GM18909 (cell line): ENCODE measurements around the gene EVA1A.

ENCODE experiments used
- ATAC-seq: cut with Tn5 transposase; IDR thresholded peaks from one replicate; pipeline ENCODE4 v1.9.1; 2021; ENCODE audit warnings: mild to moderate bottlenecking; ENCODE audit not compliant: unreplicated experiment, poor library complexity

EVA1A gene

GRCh38 chr2:75522543-75523312 lies 38.0 kb downstream of the EVA1A start:
- no peak for ATAC-seq

- no peak for ATAC-seq
Measured at GRCh38 chr2:75521225-75521872, 39.4 kb downstream of the EVA1A start.

DNA sequence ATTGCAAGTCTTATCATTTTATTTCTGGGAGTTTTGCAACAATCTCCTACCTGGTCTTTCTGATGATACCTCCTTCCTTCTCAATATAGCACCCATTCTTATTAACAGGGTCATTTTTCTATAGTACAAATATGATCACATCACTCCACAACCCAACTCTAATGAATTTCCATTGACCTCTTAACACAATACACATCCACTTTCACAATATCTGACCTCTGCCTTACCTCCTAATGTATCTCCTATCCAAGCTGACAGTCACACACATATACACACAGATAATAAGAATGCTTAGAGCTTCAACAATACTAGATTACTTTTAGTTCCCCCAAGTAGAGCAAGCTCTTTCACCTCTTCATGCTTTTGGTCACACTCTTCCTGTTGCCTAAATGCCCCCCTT lies 40.9 kb downstream of the EVA1A start:
- ATAC-seq: no peak

DNA sequence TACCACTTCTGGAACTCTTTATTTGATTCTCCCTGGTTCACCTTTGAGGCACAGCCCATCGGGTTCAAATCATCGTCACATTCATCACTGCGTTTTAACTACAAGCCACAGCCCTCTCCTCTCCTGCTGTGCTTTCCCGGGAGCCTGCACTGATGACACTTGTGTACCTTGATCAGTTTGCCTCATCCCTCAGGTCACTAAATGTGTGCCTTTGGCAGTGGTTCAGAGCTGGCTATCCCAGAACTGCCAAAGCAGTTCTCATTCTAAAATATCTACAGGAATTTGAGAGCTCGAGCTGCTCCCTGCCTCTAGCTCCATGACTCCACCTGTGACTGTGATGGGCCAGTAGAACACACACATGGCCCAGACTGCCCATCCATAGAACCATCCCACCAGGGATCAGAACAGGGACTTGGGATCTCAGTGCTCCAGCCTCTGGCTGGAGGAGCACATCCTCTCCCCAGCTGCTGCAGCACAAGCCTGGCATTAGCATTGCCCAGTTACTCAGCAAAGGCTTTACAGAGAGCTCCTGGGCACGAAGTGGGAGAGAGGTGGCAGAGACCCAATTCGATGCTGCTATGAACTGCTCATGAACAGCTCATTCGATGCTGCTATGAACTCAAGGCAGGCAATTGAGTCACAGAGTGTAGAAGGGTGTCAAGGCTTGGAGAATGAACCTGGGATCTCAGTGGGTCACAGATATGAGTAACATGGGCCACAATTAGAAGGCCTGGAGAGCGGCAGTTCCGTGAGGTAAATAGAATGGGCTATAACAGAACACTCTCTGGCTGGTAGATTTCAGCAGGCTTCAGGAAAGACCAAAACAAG lies 41.9 kb downstream of the EVA1A start:
- ATAC-seq: no peak

- ATAC-seq: no peak
Measured at GRCh38 chr2:75517547-75518230, 43.0 kb downstream of the EVA1A start.

DNA sequence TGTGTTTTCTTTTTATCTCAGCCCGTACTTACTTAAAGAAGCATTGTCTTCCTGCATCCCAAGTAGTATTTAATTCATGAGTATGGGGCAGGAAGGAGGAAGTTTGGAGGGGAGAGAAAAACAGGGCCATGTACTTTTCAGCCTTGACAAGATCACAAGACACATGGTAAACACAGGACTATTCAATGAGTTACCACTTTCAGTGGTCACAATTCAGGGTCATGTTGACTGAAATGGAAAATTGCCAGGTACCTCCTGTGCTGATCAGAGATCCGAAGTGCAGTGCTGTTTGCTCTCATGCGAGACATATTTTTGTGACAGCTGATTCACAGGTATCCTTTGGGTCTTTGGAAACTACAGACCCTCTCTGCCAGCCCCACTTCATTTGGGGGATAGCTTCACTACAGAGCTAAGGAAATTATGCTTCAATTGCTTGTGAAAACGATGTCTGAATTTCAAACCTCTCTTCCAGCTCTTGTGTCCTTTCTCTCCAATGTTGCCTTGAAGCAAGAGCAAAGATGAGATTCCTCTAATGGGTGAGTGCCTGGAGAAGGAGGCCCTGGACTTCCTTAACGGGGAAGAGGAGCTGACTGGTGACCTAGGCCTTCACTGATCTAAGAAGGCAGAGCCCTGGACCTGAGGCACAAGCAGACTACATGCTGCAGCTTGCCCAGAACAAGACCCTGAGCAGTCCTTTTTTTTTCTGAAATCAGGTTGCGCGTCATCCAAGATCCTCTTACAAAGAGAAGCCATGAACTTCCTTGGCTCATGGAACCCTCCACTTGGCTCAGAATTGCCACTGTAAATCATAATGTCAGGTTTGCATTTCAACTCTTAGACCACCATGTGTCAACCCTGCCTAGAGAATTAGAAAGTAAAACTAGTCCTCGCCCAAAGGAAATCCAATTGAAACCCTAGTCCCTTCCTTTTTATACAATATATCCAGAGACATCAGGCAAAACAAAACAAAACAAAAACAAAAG lies 44.1 kb downstream of the EVA1A start:
- ATAC-seq: no peak

DNA sequence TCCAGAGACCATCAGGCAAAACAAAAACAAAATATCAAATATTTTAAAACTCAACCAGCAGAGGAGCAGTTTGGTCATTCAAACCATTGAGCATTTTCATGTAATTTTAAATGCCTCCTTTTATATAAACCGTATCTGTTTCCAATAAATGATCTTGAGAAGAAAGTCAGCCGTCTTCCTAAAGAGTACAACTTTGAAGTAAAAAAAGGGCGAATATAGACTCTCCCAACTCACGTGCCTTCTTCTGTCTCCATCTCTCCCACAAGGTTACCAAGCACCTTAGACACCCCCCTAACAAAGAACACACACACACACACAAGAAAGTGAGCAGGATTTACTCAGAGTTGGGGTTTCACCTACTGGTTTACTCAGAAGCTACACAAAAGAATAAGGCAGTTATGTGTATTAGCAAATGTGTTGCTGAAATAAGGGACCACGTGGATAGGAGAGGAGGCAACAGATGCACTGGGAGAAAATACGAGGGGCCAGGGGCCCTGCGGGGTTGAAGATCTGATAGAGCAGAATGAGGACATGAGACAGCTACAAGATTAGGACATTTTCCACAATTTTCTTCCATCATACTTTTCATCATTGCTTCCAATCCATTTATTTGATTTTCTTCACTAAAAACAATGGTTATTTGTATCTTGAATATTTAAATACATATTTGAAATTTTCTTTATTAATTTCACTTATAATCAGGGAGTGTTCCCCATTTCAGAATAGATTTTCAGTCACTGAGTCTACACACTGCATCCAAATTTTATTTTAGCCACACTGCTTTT lies 45.0 kb downstream of the EVA1A start:
- no peak for ATAC-seq

GRCh38 chr2:75513616-75514170 lies 47.0 kb downstream of the EVA1A start:
- ATAC-seq: no peak

DNA sequence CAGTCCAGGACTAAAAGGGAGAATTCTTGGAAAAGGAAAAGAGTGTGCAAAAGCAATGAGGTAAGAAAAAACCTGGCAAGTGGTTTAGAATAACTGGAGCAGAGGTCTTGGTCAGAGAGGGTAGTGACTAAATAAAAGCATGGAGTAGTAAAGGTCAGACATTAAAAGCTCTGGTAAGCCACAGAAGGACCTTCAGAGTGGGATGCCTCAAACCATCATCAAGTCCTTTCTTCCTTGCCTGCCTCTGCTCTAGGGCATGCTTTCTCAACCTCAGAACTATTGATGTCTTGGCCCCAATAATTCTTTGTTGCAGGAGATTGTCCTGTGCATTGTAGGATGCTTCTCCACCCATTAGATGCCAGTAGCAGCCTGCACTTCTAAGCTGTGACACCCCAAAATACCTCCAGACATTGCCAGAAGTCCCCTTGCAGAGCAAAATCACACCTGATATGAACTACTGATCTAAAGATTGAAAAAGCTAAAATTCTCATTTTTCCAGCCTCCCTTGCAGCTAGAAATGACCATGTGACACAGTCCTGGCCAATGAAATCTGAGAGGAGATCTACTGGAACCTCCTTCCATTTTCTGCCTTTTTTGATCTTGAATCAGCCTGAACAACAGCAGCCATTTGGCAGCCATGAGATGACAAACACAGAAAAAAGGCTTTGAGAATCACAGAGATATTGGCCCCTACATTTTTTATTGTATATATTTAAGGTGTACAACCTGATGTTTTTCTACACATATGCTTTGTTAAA lies 48.1 kb downstream of the EVA1A start:
- no peak for ATAC-seq

- no peak for ATAC-seq
Measured at GRCh38 chr2:75506101-75506697, 54.5 kb downstream of the EVA1A start.

- ATAC-seq: no peak
Measured at GRCh38 chr2:75505012-75505411, 55.7 kb downstream of the EVA1A start.

GRCh38 chr2:75503048-75503607 lies 57.6 kb downstream of the EVA1A start:
- ATAC-seq: no peak

DNA sequence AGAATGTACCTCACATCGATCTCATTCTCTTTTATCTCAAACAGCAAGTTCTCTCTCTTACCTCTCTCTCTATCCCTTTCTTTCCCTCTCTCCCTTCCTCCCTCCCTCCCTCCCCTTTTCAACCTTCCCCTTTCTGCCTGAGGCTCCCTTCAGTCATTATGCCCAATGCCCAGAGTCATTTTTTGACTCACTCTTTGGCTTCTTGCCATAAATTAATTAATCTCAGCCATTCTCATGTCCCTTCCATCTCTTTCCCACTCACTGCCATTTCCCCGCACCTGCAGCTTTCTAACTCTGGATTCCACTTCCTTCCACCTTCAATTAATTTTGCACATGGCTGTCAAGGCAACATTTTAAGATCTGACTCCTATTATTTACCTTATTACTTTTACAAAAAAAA lies 60.1 kb downstream of the EVA1A start:
- no peak for ATAC-seq

- ATAC-seq: no peak
Measured at GRCh38 chr2:75499534-75499933, 61.2 kb downstream of the EVA1A start.

DNA sequence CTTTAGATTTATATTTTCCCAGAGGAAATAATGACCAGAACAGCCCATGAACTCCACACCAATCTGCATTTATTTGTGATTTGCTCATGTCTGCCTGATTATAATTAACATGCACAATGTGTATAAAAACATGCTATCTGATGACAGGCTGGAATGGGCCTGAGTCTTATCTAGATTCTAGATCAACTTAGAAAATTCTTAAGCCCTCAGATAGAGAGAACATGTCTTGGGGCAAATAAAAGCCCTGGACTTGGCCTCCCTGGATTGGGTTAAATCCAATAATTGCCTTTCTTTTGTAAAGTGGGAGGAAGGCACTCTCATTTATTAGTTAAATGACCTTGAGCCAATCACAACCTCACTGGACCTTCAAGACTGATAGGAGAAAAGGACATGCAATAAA lies 61.8 kb downstream of the EVA1A start:
- no peak for ATAC-seq

DNA sequence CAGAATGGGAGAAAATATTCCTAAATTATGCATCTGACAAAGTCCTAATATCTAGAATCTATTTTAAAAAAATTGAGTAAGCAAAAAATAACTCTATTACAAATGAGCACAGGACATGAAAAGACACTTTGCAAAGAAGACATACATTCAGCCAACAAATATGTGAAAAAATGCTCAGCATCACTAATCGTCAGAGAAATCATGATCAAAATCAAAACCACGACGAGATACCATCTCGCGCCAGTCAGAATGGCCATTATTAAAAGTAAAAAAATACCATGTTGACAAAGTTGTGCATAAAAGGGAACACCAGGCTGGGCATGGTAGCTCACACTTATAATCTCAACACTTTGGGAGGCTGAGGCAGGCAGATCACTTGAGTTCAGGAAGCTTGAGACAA lies 63.5 kb downstream of the EVA1A start:
- no peak for ATAC-seq

- no peak for ATAC-seq
Measured at GRCh38 chr2:75495862-75496261, 64.9 kb downstream of the EVA1A start.
